ENCODE data around the gene EYA2.
A peak's percentile ranks its signal among the peaks of the same experiment; 100 is the strongest.

Gene EYA2

DNA sequence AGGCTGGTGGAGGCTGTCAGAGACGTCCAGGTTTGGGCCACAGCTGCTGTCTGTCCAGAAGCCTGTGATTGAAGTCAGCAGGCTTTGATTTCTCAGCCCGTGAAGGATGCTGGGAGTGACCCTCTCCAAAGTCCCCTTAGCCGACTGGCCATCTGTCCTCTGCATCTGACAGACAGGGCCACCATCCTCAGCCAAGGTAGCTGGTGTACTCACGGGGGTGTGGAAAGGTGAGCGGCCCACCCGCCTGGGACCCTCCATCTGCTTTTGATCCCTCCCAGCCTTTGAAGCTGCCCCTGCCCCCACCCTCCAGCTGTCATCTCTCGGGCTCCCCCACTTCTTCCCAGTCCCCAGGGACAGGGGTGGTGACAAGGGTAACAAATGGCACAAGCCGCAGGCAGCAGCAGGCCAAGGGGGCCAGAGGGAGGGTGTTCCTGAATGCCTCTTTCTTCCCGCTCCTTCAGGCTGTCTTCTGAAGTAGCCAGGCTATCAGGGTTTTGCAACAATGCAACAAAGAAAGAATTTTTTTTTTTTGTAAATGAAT is 84.4 kb downstream of the EYA2 start:
- DNase-seq (ENCODE audit: low read depth) = no peak

- DNase-seq (ENCODE audit: low read depth) = no peak
Observed at GRCh38 chr20:46979603-46980241, 85.1 kb downstream of the EYA2 start.

GRCh38 chr20:46981184-46981583 is 86.5 kb downstream of the EYA2 start:
- no peak for DNase-seq (ENCODE audit: low read depth)

- DNase-seq (ENCODE audit: low read depth) = no peak
Observed at GRCh38 chr20:46983466-46983865, 88.8 kb downstream of the EYA2 start.

DNA sequence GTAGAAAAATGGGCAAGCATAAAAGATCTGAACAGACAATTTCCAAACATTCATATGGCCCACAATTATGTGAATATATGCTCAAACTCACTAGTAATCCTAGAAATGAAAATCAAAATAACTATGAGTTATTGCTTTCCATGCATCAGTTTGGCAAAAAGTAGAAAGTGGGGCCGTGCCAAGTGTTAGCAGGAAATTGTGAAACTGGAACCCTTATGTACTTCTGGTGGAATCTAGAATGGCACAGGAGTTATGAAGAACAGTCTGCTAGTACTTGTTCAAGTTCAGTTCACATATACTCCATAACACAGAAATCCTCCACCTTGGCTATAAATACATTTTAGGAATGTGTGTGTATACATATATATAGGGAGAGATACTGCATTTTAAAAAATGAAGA is 89.8 kb downstream of the EYA2 start:
- DNase-seq (ENCODE audit: low read depth) = no peak

GRCh38 chr20:46985250-46985649 is 90.6 kb downstream of the EYA2 start:
- no peak for DNase-seq (ENCODE audit: low read depth)

- no peak for DNase-seq (ENCODE audit: low read depth)
Observed at GRCh38 chr20:46985671-46986070, 91.0 kb downstream of the EYA2 start.

- no peak for DNase-seq (ENCODE audit: low read depth)
Observed at GRCh38 chr20:46987001-46987400, 92.4 kb downstream of the EYA2 start.

DNA sequence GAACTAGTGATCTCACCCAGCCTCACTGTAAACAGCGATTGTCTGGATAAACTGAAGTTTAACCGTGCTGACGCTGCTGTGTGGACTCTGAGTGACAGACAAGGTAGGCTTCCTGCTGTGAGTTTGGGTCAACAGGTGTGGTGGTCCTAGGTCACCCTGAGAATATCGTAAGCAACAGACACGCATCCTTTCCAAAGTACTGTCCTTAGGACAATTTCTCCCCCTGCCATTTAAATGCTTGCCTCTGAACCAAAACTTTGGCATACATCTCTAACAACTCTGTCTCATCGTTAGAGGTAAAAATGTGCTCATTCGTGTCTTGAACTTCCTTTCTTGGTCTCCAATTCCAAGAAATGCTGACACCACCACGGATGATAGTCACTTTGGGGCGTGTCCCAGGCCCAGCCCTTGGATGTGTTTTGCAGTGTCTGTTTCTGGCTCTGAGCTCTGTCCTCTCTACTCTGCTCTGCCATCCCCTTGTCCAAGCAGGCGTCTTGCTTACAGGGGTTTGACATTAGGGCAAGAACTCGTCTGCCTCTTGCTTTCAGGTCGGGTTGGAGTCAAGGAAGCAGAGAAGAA is 95.5 kb downstream of the EYA2 start:
- no peak for DNase-seq (ENCODE audit: low read depth)

- no peak for DNase-seq (ENCODE audit: low read depth)
Observed at GRCh38 chr20:46990596-46991104, 96.0 kb downstream of the EYA2 start.

DNA sequence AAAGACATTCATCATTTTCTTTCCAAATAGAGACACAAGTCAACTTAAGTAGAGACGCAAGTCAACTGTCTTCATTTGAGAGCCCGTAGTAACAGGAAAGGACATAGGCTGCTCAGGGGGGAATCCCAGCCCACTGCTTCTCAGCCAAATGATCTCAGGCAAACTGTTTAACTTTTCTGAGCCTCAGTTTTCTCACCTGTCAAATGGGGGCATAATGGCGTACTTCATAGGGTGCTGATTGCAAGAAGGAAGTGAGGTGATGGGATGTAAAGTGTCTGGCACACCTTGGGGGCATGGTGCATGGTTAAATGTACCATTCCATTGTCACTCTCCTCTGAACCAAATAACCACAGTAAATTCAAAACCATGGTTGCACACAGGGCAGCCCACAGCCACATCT is 96.5 kb downstream of the EYA2 start:
- no peak for DNase-seq (ENCODE audit: low read depth)

GRCh38 chr20:46991880-46992639 is 97.4 kb downstream of the EYA2 start:
- DNase-seq (ENCODE audit: low read depth) = no peak

GRCh38 chr20:46992640-46993035 is 98.0 kb downstream of the EYA2 start:
- DNase-seq (ENCODE audit: low read depth) = no peak

GRCh38 chr20:46993465-46994095 is 98.9 kb downstream of the EYA2 start:
- DNase-seq (ENCODE audit: low read depth) = no peak

- DNase-seq (ENCODE audit: low read depth) = peak; percentile 15
Observed at GRCh38 chr20:46994341-46994740, 99.7 kb downstream of the EYA2 start.

- DNase-seq (ENCODE audit: low read depth) = no peak
Observed at GRCh38 chr20:46995561-46996142, 101.0 kb downstream of the EYA2 start.

DNA sequence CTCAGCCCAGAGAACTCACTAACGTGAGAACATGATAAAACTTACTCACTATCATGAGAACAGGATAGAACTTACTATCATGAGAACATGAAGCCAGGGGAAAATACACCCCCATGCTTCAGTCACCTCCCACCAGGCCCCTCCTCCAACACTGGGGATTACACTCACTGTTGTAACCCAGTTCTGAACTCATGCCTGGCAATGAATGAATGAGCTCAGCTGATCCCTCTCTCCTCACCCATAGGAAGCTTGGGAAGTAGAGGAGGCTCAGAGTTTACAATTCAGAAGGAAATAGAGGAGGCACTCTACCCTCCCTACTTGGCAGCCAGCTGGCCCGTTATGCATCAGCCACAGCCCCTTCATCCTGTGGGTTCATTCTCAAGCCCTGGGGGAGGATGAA is 102.5 kb downstream of the EYA2 start:
- DNase-seq (ENCODE audit: low read depth) = no peak

DNA sequence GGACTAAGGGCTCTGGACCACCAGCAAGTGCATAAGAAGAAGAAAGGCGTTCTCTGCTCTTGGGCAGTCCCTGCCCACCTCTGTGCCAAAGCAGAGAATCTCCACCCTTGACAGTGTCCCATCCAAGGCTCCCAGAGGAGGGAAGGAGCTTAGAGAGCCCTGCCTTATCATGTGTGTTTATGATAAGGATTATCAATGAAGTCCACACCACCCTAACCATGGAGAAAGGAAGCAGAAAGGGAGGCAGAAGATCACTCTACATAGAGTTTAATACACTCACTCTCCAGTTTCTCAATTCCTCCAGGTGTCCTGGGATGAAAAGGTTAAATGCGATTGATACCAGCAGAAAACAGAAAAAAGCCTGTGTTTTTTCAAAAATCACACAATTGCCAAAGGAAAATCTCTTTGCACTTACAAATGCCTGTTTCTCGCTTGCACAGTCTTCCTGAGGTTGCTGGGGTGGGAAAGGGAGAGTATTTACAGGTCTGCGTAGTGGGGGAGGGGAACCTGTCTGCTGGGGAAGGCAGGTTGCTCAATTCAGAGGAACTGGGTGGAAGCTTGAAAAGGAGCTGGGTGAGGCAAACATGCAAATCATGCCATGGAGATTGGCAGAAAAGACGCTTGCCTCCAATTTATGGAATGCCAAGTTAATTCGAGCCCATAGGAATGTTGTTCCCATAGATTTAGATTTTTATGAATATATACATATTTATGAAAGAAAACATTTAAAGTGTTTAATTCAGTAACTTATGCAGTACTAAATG is 104.0 kb downstream of the EYA2 start:
- no peak for DNase-seq (ENCODE audit: low read depth)

GRCh38 chr20:46999801-47000465 is 105.3 kb downstream of the EYA2 start:
- no peak for DNase-seq (ENCODE audit: low read depth)

DNA sequence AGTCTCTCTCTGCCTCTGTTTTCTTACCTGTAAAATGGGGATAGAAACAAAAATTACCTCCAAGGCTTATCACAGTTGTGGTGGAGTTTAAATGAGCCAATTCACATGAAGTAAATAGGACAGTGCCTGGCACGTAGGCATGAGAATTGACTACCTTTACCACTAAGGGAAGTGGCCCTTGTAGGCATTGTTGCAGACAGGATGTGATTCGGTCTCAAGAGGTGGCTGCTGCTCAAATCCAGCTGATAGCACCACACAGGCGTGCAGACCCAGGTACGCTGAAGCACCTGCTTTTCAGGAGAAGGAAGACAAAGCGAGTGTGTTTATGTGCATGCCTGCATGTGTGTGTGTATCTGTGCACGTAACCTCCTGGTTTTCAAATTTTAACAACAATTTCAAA is 108.6 kb downstream of the EYA2 start:
- DNase-seq (ENCODE audit: low read depth) = no peak

DNA sequence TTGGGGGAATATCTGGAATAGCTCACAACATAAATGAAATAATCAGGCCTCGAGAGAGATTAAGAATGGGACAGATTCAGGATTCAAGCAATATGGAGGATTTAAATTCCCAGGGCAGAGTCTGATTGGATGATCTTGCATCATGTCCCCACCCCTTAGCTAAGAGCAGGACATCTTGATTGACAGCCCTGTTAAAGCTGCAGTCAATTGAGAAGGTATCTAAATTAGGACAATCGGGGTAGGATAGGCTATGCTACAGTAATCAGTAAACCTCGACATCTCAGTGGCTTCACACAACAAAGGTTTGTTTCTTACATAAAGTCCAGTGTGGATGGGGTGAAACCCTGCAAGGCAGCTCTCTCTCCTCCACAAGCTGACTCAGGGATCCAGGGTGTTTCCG is 109.5 kb downstream of the EYA2 start:
- no peak for DNase-seq (ENCODE audit: low read depth)
